Stimulated activated CD4-positive, alpha-beta T cell treated with anti-CD3 and anti-CD28 coated beads, Interleukin-1b, Interleukin-23, amount 100 ng/mL, for 24 hours (primary cell): ENCODE measurements around the gene HEATR5A.

Experiments
- DNase-seq, 4 experiments: peaks; one replicate each; pipeline ENCODE4 v3.0.0-alpha.2; 2020; ENCODE audit warnings: low read depth in 4 of 4, low spot score in 1 of 4

The HEATR5A gene

DNA sequence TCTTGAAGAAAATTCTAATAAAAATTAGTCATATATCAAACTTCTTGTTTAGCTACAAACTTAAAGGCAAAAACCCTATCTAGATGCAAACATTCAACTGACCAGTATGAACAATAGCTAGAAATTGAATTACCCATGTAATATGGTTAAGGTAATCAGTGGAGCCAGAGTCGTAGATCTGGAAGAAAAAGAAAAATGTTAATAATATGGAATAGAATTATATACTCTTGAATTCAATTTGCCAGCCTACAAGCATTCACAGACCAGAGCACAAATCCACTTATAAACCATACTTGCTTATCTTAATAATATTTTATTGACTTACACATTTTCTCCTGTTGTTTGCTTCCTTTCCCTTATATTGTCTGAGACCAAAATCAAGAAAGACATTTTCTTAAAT is 7.7 kb upstream of the HEATR5A start:
- DNase-seq: no peak

DNA sequence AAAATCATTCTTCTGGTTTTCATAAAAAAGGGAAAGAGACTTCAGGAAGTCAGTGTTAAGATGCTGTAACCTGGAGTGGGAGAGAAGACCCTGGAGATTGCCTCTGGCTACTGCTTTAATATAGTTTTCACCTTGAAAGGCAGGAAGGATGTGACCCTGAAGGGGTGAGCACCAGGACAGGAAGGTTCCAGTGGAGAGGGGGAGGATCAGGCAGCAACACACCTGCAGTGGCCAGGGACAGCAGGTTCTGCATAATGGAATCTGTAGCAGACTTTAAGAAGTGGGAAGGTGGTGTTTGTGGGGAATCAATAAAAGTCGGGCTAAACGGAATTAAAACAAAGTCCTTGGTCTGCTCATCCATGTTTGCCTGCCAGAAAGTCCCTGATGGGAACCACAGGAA is 6.3 kb upstream of the HEATR5A start:
- DNase-seq: no peak

DNA sequence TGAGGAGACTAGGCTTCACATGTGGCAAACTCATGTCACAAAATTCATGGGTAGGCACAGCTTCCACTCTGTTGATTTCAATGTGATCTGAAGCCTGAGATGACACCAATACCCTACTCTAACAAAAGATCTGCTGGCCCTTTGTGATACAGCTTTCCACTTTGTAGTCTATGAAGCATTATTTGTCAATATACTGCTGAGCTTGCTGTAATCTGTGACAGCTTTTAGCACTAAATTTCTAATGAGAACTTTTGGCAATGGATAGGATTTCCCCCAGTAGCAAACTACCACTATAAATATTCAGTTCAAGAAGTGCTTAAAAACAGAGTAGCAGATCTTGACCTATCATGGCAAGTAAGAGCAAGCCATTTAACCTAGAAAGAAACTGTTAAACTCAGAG is 5.6 kb upstream of the HEATR5A start:
- DNase-seq: no peak

DNA sequence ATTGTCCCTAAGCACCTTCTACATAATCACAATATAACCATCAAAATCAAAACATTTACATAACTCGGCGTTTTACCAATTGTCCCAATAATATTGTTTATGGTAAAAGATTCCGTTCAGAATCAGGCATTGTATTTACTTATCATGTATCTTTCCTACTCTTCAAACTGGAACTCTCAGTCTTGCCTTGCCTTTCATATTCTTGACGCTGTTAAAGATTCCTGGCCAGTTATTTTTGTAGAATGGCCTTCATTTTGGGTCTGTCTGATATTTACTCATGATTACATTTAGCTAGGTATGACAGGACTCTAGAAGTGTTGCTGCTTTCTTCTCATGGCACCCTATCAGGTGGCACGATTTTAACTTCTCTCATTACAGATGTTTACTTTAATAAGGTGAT is 850 bp upstream of the HEATR5A start:
- DNase-seq: no peak

DNA sequence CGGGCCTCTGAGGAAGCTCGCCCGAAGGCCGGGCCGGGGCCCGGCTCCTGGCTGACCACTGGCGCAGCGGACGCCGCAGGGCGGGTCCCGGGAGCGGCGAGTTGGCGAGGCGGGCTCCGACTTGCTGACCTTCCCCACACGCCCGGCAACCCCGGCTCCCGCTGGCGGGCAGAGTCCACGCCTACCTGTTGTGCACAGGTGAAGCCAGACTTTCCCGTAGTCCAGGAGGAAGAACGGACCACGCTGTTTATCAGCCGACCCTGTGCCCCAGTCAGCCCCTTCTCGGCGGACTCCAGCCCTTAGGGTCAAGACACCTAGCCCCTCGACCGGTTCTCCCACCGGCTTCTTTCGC is 407 bp downstream of the HEATR5A start:
- peak in 1 of 4 experiments; percentile 6 for DNase-seq

DNA sequence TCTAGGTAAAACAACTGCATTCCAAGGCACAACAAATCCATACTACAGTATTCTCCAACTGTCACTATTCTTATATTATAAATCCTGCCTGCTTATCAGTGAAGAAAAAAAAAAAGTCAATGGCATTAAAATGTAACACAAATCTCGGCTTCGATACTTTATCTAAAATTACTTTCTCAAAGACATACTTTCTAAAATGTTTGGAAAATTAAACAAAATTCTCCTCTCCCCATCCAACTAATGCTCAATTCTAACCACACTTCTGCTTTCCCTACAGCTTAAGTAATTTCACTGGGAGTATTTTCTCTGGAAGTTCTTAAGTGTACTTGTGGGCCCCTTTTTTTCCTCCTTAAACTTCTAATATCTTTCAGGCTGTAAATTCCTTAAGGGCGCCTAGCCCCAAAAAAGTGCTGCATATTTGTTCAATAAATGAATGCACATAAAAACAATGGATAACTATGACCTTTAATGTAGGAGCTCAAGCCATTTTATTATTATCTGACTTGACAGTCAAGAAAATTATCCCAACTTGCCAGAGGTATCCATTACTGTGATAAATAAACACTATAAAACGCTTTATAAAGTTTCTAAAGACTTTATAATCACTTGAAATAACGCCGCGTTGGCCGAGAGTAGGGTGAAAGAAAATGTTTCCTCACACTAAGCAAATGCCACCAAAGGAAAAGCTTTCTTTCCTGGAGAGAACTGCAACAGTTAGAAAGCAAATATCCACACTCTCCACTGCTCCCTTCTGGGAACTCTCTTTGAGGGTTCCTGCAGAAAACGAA is 977 bp downstream of the HEATR5A start:
- DNase-seq: no peak

DNA sequence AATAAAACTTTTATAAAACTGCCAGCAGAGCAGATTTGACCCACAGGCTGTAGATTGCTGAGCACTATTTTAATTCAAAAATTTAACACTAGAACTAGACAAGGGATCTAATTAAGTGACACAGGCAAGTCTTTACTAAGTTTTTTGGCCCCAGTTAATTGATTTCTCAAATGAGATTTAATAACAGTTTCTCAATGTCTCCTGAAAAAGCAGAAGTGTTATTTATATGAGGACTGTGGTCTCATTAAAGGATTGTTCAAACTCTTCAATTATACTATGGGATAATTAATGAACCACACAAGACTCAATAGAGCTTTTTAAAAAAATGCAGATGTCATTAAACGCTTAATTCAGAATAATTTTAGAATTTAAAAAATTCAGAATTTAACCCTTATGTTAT is 1.9 kb downstream of the HEATR5A start:
- no peak for DNase-seq

DNA sequence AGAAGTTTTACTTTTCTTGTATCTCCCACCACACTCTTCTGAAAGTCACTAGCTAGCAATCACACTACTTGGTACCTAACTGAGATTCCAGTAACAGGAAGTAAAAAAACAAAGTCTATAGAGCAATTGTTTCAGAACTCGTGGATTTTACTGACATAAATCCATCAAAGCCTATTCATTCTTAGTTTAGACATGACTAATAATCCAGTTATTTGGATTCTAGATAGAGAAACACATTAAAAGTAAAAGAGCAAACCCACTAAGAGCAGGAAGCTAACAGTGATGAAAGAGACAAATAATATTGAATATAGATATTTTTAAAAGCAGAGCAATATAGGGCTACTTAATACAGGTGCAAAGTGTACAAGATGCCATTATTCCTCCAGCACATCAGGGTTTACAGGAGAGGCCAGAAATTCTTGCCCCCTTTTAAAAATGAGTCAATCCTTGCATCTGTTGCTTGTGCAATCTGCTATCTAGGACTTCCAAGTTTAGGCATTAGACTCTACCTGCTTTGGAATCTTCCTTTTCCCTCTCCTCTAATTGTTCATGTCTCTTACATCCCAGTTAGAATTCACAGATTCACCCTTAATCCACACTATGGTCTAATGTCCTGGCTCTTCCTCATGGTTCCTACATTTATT is 6.0 kb downstream of the HEATR5A start:
- DNase-seq: no peak

DNA sequence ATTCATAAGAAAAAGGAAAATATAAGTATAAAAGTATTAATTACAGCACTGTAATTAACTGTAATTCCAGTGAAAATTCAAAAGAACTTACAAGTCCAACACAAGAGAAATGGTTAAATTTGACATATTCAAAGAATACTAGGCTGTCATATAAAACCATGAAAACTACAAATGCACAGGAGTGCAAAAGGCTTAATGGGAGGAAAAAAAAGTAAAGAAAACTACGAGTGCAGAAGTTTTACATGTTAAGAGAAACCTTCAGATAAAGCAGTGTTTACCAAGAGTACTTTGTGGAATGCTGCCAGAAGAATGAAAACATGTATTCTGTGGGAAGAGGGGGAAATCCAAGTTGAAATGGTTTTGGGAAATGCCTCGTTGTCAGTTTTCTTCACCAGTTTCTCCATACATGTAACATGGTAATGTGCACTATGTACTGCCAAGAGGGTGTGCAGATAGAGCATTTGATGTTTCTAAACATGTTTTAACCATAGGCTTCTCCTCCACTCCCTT is 9.1 kb downstream of the HEATR5A start:
- no peak for DNase-seq

DNA sequence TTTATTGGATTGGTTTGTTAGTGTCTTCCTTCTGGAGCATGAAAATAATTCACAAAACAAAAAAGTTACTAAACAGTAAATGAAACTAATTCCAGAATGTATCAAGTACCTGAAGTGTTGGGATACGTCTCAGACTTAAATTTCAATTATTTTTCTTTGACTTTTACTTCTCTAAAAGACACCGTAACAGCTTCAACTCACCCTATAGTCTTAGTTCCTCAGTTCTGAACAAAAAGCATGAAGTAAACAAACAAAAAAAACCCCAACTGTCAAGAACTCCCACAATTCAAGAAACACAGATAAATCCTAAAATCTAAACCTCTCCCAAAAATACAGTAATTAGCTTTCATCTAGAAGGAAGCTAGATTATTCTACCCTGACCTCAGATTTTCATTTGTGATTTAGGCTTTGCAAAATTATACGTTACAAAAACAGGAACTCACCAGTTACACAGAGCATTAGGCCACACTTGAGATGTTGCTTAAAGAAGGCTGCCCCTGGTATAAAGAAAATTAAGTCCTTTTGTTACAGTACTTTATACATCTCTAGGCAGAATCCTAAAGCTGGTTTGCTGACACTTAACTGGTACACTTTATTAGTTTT is 10.2 kb downstream of the HEATR5A start:
- DNase-seq: no peak

DNA sequence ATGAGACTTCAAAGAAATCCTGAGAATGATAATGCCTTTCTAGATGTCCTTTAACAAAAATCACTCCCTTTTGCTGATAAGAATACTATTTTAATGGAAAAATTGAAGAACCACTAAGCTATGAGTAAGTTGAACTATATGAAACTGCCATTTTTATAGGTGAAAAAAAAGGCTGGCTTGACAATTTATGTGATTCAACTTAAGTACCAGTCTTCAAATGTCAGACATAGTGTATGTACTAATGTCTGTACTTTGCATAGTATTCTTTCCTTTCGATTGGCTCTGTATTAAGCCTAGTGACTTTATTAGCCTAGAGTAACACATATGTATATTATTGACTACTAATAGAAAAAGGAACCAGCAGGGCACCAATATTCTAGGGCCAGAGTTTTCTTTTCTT is 11.9 kb downstream of the HEATR5A start:
- DNase-seq: no peak

DNA sequence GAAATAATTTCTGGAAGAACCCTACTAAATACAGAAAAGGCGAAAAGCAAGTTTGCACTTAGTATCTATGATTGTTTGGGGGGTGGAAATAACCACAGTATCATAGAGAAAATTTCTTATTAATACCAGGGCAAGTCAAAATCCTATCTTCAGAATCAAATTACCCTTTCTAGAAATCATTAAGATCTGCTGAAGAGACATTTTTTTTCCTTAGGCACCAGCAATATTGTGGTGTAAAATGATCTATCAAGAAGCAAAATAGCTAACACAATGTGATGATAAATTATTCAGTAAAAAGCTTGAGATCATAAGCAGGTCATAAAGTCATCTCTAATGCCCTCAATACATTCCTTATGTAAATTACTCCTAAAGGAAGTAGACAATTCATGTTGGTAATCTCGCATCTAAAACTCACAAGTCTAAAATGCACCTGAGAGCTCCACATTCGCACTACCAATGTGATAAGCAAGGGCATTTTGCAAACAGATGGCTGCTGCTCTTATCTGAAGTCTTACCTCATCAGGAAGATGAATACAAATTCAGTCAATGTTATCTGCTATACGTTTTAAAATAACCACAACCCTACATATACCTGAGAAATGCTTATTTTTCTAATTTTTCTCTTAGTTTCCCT is 14.6 kb downstream of the HEATR5A start:
- no peak for DNase-seq

DNA sequence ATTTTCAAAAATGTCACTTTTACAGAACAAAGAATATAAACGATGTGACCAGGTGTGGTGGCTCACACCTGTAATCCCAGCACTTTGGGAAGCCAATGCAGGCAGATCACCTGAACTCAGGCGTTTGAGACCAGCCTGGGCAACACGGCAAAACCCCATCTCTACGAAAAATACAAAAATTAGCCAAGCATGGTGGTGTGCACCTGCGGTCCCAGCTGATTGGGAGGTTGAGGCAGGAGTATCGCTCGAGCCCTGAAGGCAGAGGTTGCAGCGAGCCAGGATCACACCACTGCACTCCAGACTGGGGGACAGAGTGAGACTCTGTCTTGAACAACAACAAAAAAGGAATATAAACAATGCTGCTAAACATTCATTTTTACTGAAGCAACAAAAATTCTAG is 15.2 kb downstream of the HEATR5A start:
- DNase-seq: no peak

DNA sequence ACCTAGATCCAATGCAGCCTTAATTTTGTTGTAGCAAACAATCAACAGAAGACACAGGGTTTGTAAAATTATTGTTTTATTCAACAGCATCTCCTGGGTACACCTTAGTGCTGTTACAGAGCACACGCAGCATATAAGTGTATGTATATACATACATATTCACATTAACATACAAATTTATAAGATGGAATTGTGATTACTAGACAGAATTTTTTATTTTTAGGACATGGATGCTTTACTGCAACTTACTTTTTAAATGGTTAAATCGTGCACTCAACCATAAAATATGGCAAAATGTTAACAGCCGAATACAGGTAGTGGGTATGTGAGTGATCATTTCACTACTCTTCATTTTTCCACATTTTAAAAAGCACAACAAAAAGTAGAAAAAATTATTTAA is 16.6 kb downstream of the HEATR5A start:
- no peak for DNase-seq

DNA sequence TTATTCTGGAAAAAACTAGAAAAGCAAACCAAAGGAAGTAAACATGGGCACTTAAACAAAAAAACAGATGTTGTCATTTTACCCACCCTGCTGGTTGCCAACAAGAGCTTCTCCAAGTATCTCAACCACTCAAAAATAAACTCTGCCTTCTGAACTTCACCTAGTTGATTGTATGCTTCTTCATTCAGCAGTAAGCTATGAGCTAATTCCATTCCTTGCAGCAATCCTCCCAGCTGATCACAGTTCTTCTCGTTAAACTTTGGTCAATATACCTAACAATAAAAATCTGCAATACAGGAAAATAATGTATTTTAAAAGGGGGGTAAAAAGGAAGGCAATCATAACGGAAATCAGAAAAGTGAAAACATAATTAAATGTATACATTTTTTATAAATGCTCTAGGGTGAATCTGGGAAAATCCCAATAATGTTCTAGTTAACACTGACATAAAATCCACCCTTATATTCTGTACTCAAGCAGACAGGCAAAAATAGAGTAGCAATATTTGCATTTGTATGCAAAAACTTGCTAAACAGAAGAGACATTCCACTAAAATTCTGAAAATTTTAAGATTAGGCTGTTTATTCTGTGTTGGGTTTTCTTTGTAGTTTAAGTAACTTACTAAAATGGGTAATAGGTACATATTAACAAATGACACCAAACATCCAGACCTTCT is 17.4 kb downstream of the HEATR5A start:
- DNase-seq: no peak

DNA sequence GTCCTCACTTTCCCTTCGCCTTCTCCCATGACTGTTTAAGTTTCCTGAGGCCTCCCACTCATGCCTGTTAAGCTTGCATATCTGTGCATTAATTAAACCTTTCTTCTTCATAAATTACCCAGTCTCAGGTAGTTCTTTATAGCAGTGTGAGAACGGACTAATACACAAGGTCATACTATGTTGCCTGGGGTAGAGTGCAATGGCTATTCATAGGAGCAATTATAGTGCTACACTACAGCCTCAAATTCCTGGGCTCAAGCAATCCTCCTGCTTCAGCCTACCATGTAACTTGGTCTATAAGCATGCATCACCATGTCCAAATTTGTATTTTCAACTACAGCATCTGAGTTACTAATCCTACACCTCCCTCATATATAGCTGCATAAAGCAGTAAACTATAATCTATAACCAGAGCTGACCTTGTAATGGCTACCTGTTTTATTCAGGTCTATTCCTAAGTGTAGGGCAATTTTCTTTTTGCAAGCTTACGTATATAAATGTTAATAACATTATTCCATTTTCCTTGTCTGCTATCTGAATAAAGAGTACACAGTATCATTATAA is 18.9 kb downstream of the HEATR5A start:
- no peak for DNase-seq

DNA sequence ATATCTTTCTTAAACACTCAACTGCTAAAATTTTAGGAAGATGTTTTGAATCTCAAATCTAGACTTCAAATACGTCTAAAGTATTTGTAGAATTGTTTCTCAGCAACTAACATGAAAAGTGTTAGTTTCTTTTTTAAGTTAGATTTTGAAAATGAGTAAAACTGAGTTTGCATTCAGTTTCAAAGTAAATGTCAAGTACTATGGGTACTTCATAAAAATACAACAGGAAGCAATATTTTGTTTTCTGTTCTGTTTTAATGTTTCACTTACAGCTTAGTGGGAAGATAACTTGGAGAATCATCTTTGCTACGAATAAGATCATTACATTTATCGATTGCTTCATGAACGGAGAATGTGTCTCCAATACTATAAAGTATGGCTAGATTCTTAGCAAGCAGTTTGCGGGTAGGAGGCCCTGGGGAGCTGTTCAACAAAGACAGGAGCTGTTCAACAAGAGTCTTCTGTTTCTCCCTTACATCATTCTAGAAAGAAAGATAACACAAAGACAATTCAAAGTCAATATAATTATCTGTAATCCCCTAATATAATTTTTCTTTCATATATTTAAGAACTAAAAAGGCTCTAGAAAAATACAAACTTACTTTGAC is 20.2 kb downstream of the HEATR5A start:
- no peak for DNase-seq

DNA sequence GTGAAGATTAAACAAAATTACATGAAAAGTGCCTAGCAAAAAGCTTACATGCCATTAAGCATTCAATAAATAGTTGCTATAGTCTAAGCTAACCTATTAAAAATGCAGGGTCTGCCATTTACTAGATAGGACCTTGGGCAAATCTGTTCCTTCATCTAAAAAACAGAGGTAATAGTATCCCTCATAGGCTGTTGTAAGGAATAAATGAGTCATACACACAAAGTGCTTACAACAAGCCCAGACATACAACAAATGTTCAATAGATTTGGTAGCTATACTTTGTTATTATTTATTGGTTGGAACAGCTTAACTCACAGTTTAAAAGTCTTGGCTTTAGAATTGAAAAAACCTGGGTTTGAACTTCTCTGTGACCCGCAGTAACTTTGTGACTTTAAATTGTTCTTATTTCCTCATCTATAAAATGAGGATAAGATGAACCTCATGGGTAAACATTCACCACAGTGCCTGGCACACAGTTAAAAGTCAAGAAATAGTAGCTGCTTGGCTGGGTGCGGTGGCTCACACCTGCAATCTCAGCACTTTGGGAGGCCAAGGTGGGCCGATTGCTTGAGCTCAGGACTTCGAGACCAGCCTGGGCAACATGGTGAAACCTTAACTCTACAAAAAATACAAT is 24.7 kb downstream of the HEATR5A start:
- no peak for DNase-seq

DNA sequence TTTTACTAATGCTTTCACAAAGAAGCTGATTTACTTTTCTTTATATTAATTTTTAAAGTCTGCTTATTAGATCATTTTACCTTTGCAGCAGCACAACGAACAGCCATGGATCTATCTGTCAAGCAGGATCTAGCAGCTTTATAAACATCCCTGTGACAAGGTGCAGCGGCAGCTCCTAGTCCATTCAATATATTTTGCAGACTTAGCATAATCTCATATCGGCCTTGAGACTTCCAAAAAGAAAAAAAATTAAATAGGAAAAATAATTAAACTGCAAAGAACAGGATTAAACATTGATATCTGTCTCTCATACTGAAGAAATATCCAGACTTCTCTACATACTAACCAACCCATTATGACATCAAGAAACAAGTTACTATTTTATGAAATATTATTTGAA is 25.2 kb downstream of the HEATR5A start:
- no peak for DNase-seq

DNA sequence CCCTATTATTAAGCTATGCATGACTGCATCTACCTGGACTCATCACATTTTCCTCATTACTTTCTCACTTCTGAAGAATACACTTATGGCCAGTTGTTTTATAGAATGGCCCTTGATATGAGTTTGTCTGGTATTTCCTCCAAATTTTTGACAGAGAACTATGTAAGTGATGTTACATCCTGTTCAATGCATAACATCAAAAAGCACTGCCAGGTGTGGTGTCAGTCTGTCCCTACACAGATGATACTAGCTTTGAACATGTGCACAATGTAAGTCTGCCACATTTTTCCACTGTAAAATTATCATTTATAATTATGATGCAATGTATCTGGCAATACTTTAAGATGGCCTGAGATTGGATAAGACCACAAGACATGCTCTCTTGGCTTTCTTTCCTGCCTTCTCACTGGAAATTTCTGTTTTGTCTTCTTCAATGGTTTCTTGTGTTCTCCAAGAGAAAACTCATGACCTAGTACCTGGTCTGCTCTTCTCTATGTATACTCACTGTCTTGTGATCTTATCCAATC is 28.3 kb downstream of the HEATR5A start:
- no peak for DNase-seq
